ENCODE data around the gene PPP2R2B.

The PPP2R2B gene

GRCh38 chr5:146630472-146630871 is 248.1 kb downstream of the PPP2R2B start:
- H3K4me3 ChIP-seq (ENCODE audit: low read depth, low read length) = no peak overlapping the region
- TF ChIP-seq CTCF (IDR thresholded peaks at IDR 0.05; ENCODE audit: low read depth, low read length) = no peak

GRCh38 chr5:146628950-146629349 is 249.6 kb downstream of the PPP2R2B start:
- TF ChIP-seq CTCF (IDR thresholded peaks at IDR 0.05; ENCODE audit: low read depth, low read length) = no peak

GRCh38 chr5:146626936-146627335 is 251.6 kb downstream of the PPP2R2B start:
- no peak for TF ChIP-seq CTCF (IDR thresholded peaks at IDR 0.05; ENCODE audit: low read depth, low read length)
- no peak overlapping the region for H3K4me3 ChIP-seq (ENCODE audit: low read depth, low read length)

More at GRCh38 chr5:146628950-146629349, 249.6 kb downstream of the PPP2R2B start:
- no peak overlapping the region for H3K4me3 ChIP-seq (ENCODE audit: low read depth, low read length)

DNA sequence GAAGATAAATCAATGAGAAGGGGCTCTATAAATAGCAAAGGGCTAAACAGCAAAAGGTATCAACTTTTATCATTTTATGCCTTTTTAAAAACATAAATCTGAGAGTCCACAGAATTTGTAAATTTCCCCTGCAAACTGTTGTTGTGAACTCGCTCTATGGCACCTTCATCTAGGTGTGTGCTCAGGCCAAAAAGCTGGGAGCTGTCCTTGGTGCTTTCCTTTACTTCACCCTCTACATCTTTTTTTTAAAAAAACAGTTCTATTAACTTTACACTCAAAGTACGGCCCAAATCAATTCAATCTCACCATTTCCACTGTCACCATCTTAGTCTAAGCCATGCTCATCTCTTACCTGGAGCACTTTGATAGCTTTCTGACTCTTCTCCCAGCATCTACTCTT is 254.4 kb downstream of the PPP2R2B start:
- no peak for TF ChIP-seq CTCF (IDR thresholded peaks at IDR 0.05; ENCODE audit: low read depth, low read length)

GRCh38 chr5:146623666-146624065 is 254.9 kb downstream of the PPP2R2B start:
- H3K4me3 ChIP-seq (ENCODE audit: low read depth, low read length) = no peak overlapping the region
- no peak for TF ChIP-seq CTCF (IDR thresholded peaks at IDR 0.05; ENCODE audit: low read depth, low read length)

More for the DNA sequence above, 254.4 kb downstream of the PPP2R2B start:
- no peak overlapping the region for H3K4me3 ChIP-seq (ENCODE audit: low read depth, low read length)

GRCh38 chr5:146623009-146623408 is 255.5 kb downstream of the PPP2R2B start:
- TF ChIP-seq CTCF (IDR thresholded peaks at IDR 0.05; ENCODE audit: low read depth, low read length) = no peak
- no peak overlapping the region for H3K4me3 ChIP-seq (ENCODE audit: low read depth, low read length)

DNA sequence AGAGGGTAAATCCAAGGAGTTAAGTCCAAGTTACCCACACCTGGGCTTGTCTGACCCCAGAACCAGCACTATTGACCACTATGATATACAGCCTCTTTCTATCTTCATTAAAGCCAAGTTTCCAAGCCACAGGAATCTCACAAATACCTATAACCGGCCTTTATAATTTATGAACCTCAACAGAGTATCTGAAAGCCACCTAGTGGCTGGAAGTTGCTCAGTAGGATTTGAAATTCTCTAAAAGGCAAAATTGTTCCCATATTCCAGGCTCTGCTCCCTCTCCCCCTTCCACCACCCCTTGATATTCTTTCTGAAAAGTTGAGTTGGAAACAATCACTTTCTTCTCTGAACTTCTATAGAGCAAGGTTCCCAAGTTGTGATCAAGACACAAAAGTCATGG is 256.2 kb downstream of the PPP2R2B start:
- no peak overlapping the region for H3K4me3 ChIP-seq (ENCODE audit: low read depth, low read length)

More for the DNA sequence above, 256.2 kb downstream of the PPP2R2B start:
- 0 out of 2 replicates have a peak, but pooled peaks have one; percentile 7 for TF ChIP-seq CTCF (IDR thresholded peaks at IDR 0.05; ENCODE audit: low read depth, low read length)
